GM23338 (cell line): Measurements from ENCODE around the gene CPSF4L. TPM values are rescaled to one million over a fixed set of nuclear protein-coding genes. Genes with fewer than 3 reads are reported as not detected.

Experiments
- ATAC-seq: fragments of 200-7000 bp; cut with Tn5 transposase; 3 replicates; pipeline ENCODE4 v1.9.1; 2020
- DNase-seq: peaks from one replicate; pipeline ENCODE4 v3.0.0-alpha.2; 2015; ENCODE audit warnings: low spot score
- H2AFZ ChIP-seq: fragments of 200-600 bp; sonication (generic); 2 replicates; pipeline ENCODE4 v1.8.0; 2016; ENCODE audit warnings: antibody characterized with exemption, mild to moderate bottlenecking, moderate library complexity
- H3F3A ChIP-seq: fragments of 200-600 bp; sonication (generic); replicated peaks from 2 replicates; pipeline ENCODE4 v1.8.0; 2017; ENCODE audit warnings: antibody characterized with exemption, mixed run types, low read depth
- H3K27ac ChIP-seq: fragments of 200-600 bp; sonication (generic); 2 replicates; pipeline ENCODE4 v1.6.1; 2016; ENCODE audit warnings: low read depth
- H3K27me3 ChIP-seq: fragments of 200-600 bp; sonication (generic); 2 replicates; pipeline ENCODE4 v1.8.0; 2016; ENCODE audit warnings: mild to moderate bottlenecking, mixed run types, moderate library complexity; ENCODE audit not compliant: insufficient read depth
- H3K36me3 ChIP-seq: fragments of 200-600 bp; sonication (generic); 2 replicates; pipeline ENCODE4 v1.8.0; 2016; ENCODE audit warnings: mild to moderate bottlenecking; ENCODE audit not compliant: insufficient read depth
- H3K4me1 ChIP-seq: fragments of 200-600 bp; sonication (generic); 2 replicates; pipeline ENCODE4 v1.8.0; 2016; ENCODE audit warnings: mild to moderate bottlenecking, moderate library complexity; ENCODE audit not compliant: insufficient read depth
- H3K4me2 ChIP-seq: fragments of 200-600 bp; sonication (generic); 2 replicates; pipeline ENCODE4 v1.7.1; 2017; ENCODE audit warnings: mixed run types
- H3K4me3 ChIP-seq: fragments of 200-600 bp; sonication (generic); 2 replicates; pipeline ENCODE4 v1.6.1; 2016; ENCODE audit warnings: mixed run types
- H3K79me2 ChIP-seq: fragments of 200-600 bp; sonication (generic); replicated peaks from 2 replicates; pipeline ENCODE4 v1.8.0; 2017; ENCODE audit warnings: mild to moderate bottlenecking; ENCODE audit not compliant: insufficient read depth
- H3K9me2 ChIP-seq: fragments of 200-600 bp; sonication (generic); 2 replicates; pipeline ENCODE4 v1.8.0; 2017; ENCODE audit not compliant: insufficient read depth
- H4K20me1 ChIP-seq: fragments of 200-600 bp; sonication (generic); replicated peaks from 2 replicates; pipeline ENCODE4 v1.8.0; 2017; ENCODE audit warnings: mild to moderate bottlenecking; ENCODE audit not compliant: insufficient read depth
- H3K27ac Mint-ChIP-seq: 2 replicates; pipeline ENCODE4 v1.8.0; 2020; ENCODE audit warnings: inconsistent platforms, mild to moderate bottlenecking, moderate library complexity, mixed read lengths
- H3K27me3 Mint-ChIP-seq: 3 replicates; pipeline ENCODE4 v1.8.0; 2022; ENCODE audit warnings: low read depth, mild to moderate bottlenecking, moderate library complexity, mixed read lengths, inconsistent platforms; ENCODE audit not compliant: insufficient read depth, poor library complexity
- H3K36me3 Mint-ChIP-seq: 3 replicates; pipeline ENCODE4 v1.8.0; 2021; ENCODE audit warnings: low read depth, mild to moderate bottlenecking, inconsistent platforms, moderate library complexity, mixed read lengths
- H3K4me1 Mint-ChIP-seq: 3 replicates; pipeline ENCODE4 v1.8.0; 2020; ENCODE audit warnings: mild to moderate bottlenecking, inconsistent platforms, mixed read lengths
- H3K4me3 Mint-ChIP-seq: 3 replicates; pipeline ENCODE4 v1.8.0; 2021; ENCODE audit warnings: moderate library complexity, mild to moderate bottlenecking, inconsistent platforms, mixed read lengths
- H3K9me3 Mint-ChIP-seq: 3 replicates; pipeline ENCODE4 v1.8.0; 2020; ENCODE audit warnings: moderate library complexity, mild to moderate bottlenecking, inconsistent platforms, mixed read lengths
- CREB1 ChIP-seq: fragments of 250-450 bp; sonication (Bioruptor Pico); IDR thresholded peaks from 2 replicates; pipeline ENCODE4 v1.5.0; 2020; ENCODE audit warnings: low read depth, mild to moderate bottlenecking, moderate library complexity
- EZH2 ChIP-seq: fragments of 200-600 bp; sonication (generic); IDR thresholded peaks from one replicate; pipeline ENCODE4 v1.8.0; 2017; ENCODE audit warnings: antibody characterized with exemption, mild to moderate bottlenecking, low read depth; ENCODE audit not compliant: unreplicated experiment
- EZH2phosphoT487 ChIP-seq: fragments of 200-600 bp; sonication (generic); IDR thresholded peaks from one replicate; pipeline ENCODE4 v1.8.1; 2018; ENCODE audit warnings: antibody characterized with exemption; ENCODE audit not compliant: unreplicated experiment
- JUNB ChIP-seq: IDR thresholded peaks from one replicate; pipeline ENCODE4 v1.6.1; 2016; ENCODE audit warnings: antibody characterized with exemption; ENCODE audit not compliant: unreplicated experiment
- NANOG ChIP-seq: IDR thresholded peaks from 2 replicates; pipeline ENCODE4 v1.6.1; 2016; ENCODE audit warnings: antibody characterized with exemption, borderline replicate concordance
- POLR2AphosphoS5 ChIP-seq: IDR thresholded peaks from 2 replicates; pipeline ENCODE4 v1.6.1; 2016; ENCODE audit warnings: antibody characterized with exemption, low read depth
- STAT1 ChIP-seq: IDR thresholded peaks from one replicate; pipeline ENCODE4 v1.6.1; 2016; ENCODE audit warnings: antibody characterized with exemption; ENCODE audit not compliant: unreplicated experiment
- ZNF114 ChIP-seq: fragments of 250-450 bp; sonication (Bioruptor Pico); IDR thresholded peaks from 2 replicates; pipeline ENCODE4 v1.5.0; 2020; ENCODE audit warnings: mild to moderate bottlenecking, moderate library complexity
- ZNF331 ChIP-seq: fragments of 250-450 bp; sonication (Bioruptor Pico); IDR thresholded peaks from 2 replicates; pipeline ENCODE4 v1.5.0; 2020; ENCODE audit warnings: low read depth, mild to moderate bottlenecking, moderate library complexity
- polyA plus RNA-seq: library from polyadenylated mRNA; unstranded; fragments of >200 nt; fragmentation: Nextera tagmentation; extraction: Ambion mirVana; gene quantifications from 2 replicates; pipeline ENCODE4 v1.2.1, GENCODE V29; 2016
- total RNA-seq: library from RNA; depleted of rRNA; stranded (reverse); fragments of >200 nt; shearing (Covaris generic); gene quantifications from 2 replicates; pipeline ENCODE4 v1.2.3, GENCODE V29; 2014
- TF ChIP-seq, protein P1 (sequence below): IDR thresholded peaks from 2 replicates; pipeline ENCODE4 v1.6.1; 2016; ENCODE audit warnings: antibody characterized with exemption
- TF ChIP-seq, protein P2 (sequence below), 2 experiments: fragments of 200-600 bp in 1 of 2; sonication (generic) in 1 of 2; conservative IDR thresholded peaks; 2 replicates each; pipeline versions ENCODE4 v1.5.1 to v1.6.1; 2016 to 2017; ENCODE audit warnings: antibody characterized with exemption in 2 of 2, low read depth in 2 of 2, mild to moderate bottlenecking in 2 of 2, moderate library complexity in 1 of 2
- TF ChIP-seq, protein P3 (sequence below): fragments of 250-450 bp; sonication (Bioruptor Pico); IDR thresholded peaks from 2 replicates; pipeline ENCODE4 v1.5.0; 2020; ENCODE audit warnings: mild to moderate bottlenecking, moderate library complexity
- TF ChIP-seq, protein P4 (sequence below): IDR thresholded peaks from one replicate; pipeline ENCODE4 v1.6.1; 2018; ENCODE audit warnings: antibody characterized with exemption; ENCODE audit not compliant: unreplicated experiment

The CPSF4L gene
- total and polyA plus RNA-seq, 2 experiments from 2014 or later: not detected

DNA sequence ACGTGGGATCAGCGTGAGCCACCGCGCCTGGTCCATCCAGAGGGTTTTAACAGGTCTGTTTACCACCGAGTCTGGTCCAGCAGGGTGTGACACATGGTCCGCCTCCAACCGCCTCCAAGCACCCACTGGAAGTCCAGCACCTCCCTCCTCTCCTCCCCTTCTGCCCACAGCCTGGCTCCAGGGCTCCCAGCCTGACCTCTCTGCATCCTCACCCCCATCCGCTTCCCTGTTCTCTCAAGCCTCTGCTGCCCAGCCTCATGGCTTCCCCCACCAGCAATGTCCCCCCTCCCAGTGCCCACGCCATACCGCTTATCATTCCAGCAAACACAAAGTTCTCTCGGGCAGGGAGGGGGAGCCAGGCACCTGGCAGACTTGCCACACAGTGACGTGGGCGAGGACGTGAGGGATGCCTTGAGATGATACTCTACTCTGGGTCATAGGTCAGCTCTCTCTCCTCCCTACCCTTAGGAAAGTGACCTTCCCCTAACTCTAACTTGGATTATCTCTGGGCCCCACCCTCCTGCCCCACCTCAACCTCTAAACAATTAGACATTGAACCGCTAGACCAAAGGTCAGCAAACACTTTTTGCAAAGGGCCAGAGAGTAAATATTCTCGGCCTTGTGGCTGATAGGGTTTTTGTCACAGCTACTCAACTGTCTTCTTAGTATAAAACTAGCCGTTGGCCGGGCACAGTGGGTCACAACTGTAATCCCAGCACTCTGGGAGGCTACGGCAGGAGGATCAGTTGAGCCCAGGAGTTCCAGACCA lies 27.0 kb upstream of the CPSF4L start:
- H3K4me3 Mint-ChIP-seq: no peak overlapping the region
- ATAC-seq: no peak

More for the DNA sequence above, 27.0 kb upstream of the CPSF4L start:
- no peaks in the 10 kb centered on the region for H3K9me2 ChIP-seq
- no peaks in the 10 kb centered on the region for H3F3A ChIP-seq
- H3K27ac ChIP-seq: no peak overlapping the region
- no peak overlapping the region for H2AFZ ChIP-seq
- 0 out of 2 replicates have a peak, but pooled peaks cover 3% of the 10 kb centered on the region for H3K79me2 ChIP-seq
- Mint-ChIP-seq H3K27ac (no peak overlapping the region), H3K4me1 (peaks cover 37% of the 10 kb centered on the region), H3K9me3 (no peaks in the 10 kb centered on the region), H3K36me3 (no peaks in the 10 kb centered on the region; the same call in 2 of the 3 replicates), H3K27me3 (peaks cover 15% of the 10 kb centered on the region)
- no peak overlapping the region for H3K4me2 ChIP-seq
- no peaks in the 10 kb centered on the region for H3K27me3 ChIP-seq
- no peak overlapping the region for H3K4me3 ChIP-seq
- DNase-seq: no peak
- TF ChIP-seq STAT1 (no peak), ZNF331 (CRISPR knock-in tag) (no peak), NANOG (no peak), EZH2phosphoT487 (no peak), CREB1 (CRISPR knock-in tag) (no peak), ZNF114 (CRISPR knock-in tag) (no peak), POLR2AphosphoS5 (no peak), JUNB (no peak), EZH2 (no peak)
- TF ChIP-seq, protein P1, sequence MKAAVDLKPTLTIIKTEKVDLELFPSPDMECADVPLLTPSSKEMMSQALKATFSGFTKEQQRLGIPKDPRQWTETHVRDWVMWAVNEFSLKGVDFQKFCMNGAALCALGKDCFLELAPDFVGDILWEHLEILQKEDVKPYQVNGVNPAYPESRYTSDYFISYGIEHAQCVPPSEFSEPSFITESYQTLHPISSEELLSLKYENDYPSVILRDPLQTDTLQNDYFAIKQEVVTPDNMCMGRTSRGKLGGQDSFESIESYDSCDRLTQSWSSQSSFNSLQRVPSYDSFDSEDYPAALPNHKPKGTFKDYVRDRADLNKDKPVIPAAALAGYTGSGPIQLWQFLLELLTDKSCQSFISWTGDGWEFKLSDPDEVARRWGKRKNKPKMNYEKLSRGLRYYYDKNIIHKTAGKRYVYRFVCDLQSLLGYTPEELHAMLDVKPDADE: no peak
- TF ChIP-seq, protein P2, sequence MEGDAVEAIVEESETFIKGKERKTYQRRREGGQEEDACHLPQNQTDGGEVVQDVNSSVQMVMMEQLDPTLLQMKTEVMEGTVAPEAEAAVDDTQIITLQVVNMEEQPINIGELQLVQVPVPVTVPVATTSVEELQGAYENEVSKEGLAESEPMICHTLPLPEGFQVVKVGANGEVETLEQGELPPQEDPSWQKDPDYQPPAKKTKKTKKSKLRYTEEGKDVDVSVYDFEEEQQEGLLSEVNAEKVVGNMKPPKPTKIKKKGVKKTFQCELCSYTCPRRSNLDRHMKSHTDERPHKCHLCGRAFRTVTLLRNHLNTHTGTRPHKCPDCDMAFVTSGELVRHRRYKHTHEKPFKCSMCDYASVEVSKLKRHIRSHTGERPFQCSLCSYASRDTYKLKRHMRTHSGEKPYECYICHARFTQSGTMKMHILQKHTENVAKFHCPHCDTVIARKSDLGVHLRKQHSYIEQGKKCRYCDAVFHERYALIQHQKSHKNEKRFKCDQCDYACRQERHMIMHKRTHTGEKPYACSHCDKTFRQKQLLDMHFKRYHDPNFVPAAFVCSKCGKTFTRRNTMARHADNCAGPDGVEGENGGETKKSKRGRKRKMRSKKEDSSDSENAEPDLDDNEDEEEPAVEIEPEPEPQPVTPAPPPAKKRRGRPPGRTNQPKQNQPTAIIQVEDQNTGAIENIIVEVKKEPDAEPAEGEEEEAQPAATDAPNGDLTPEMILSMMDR (conservative IDR thresholded peaks at IDR 0.05; ENCODE audit: low read depth in 2 of 2): no peak
- TF ChIP-seq, protein P3, sequence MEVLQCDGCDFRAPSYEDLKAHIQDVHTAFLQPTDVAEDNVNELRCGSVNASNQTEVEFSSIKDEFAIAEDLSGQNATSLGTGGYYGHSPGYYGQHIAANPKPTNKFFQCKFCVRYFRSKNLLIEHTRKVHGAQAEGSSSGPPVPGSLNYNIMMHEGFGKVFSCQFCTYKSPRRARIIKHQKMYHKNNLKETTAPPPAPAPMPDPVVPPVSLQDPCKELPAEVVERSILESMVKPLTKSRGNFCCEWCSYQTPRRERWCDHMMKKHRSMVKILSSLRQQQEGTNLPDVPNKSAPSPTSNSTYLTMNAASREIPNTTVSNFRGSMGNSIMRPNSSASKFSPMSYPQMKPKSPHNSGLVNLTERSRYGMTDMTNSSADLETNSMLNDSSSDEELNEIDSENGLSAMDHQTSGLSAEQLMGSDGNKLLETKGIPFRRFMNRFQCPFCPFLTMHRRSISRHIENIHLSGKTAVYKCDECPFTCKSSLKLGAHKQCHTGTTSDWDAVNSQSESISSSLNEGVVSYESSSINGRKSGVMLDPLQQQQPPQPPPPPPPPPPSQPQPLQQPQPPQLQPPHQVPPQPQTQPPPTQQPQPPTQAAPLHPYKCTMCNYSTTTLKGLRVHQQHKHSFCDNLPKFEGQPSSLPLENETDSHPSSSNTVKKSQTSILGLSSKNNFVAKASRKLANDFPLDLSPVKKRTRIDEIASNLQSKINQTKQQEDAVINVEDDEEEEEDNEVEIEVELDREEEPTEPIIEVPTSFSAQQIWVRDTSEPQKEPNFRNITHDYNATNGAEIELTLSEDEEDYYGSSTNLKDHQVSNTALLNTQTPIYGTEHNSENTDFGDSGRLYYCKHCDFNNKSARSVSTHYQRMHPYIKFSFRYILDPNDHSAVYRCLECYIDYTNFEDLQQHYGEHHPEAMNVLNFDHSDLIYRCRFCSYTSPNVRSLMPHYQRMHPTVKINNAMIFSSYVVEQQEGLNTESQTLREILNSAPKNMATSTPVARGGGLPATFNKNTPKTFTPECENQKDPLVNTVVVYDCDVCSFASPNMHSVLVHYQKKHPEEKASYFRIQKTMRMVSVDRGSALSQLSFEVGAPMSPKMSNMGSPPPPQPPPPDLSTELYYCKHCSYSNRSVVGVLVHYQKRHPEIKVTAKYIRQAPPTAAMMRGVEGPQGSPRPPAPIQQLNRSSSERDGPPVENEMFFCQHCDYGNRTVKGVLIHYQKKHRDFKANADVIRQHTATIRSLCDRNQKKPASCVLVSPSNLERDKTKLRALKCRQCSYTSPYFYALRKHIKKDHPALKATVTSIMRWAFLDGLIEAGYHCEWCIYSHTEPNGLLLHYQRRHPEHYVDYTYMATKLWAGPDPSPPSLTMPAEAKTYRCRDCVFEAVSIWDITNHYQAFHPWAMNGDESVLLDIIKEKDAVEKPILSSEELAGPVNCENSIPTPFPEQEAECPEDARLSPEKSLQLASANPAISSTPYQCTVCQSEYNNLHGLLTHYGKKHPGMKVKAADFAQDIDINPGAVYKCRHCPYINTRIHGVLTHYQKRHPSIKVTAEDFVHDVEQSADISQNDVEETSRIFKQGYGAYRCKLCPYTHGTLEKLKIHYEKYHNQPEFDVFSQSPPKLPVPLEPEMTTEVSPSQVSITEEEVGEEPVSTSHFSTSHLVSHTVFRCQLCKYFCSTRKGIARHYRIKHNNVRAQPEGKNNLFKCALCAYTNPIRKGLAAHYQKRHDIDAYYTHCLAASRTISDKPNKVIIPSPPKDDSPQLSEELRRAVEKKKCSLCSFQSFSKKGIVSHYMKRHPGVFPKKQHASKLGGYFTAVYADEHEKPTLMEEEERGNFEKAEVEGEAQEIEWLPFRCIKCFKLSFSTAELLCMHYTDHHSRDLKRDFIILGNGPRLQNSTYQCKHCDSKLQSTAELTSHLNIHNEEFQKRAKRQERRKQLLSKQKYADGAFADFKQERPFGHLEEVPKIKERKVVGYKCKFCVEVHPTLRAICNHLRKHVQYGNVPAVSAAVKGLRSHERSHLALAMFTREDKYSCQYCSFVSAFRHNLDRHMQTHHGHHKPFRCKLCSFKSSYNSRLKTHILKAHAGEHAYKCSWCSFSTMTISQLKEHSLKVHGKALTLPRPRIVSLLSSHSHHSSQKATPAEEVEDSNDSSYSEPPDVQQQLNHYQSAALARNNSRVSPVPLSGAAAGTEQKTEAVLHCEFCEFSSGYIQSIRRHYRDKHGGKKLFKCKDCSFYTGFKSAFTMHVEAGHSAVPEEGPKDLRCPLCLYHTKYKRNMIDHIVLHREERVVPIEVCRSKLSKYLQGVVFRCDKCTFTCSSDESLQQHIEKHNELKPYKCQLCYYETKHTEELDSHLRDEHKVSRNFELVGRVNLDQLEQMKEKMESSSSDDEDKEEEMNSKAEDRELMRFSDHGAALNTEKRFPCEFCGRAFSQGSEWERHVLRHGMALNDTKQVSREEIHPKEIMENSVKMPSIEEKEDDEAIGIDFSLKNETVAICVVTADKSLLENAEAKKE: no peak
- TF ChIP-seq, protein P4, sequence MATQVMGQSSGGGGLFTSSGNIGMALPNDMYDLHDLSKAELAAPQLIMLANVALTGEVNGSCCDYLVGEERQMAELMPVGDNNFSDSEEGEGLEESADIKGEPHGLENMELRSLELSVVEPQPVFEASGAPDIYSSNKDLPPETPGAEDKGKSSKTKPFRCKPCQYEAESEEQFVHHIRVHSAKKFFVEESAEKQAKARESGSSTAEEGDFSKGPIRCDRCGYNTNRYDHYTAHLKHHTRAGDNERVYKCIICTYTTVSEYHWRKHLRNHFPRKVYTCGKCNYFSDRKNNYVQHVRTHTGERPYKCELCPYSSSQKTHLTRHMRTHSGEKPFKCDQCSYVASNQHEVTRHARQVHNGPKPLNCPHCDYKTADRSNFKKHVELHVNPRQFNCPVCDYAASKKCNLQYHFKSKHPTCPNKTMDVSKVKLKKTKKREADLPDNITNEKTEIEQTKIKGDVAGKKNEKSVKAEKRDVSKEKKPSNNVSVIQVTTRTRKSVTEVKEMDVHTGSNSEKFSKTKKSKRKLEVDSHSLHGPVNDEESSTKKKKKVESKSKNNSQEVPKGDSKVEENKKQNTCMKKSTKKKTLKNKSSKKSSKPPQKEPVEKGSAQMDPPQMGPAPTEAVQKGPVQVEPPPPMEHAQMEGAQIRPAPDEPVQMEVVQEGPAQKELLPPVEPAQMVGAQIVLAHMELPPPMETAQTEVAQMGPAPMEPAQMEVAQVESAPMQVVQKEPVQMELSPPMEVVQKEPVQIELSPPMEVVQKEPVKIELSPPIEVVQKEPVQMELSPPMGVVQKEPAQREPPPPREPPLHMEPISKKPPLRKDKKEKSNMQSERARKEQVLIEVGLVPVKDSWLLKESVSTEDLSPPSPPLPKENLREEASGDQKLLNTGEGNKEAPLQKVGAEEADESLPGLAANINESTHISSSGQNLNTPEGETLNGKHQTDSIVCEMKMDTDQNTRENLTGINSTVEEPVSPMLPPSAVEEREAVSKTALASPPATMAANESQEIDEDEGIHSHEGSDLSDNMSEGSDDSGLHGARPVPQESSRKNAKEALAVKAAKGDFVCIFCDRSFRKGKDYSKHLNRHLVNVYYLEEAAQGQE: no peak
- H4K20me1 ChIP-seq: no peaks in the 10 kb centered on the region
- no peaks in the 10 kb centered on the region for H3K36me3 ChIP-seq
- peaks cover 11% of the 10 kb centered on the region for H3K4me1 ChIP-seq
